NCI-H2227 treated with DMSO at 0.1 percent for 48 hours (cell line): ENCODE results near the gene P2RY6.

Experiments
- DNase-seq: peaks from one replicate; lab custom pipeline; 2025; lab: John Stamatoyannopoulos, UW

The P2RY6 gene

GRCh38 chr11:73334384-73335203 lies 62.5 kb downstream of the P2RY6 start:
- no peak for DNase-seq

GRCh38 chr11:73335204-73335923 lies 63.2 kb downstream of the P2RY6 start:
- DNase-seq: peak; percentile 78

GRCh38 chr11:73337846-73338245 lies 65.7 kb downstream of the P2RY6 start:
- no peak for DNase-seq

GRCh38 chr11:73338279-73338678 lies 66.1 kb downstream of the P2RY6 start:
- no peak for DNase-seq

- DNase-seq: no peak
Measured at GRCh38 chr11:73340164-73340563, 68.0 kb downstream of the P2RY6 start.

- DNase-seq: no peak
Measured at GRCh38 chr11:73342633-73343032, 70.5 kb downstream of the P2RY6 start.

GRCh38 chr11:73343076-73343873 lies 71.1 kb downstream of the P2RY6 start:
- no peak for DNase-seq

GRCh38 chr11:73344191-73344607 lies 72.1 kb downstream of the P2RY6 start:
- peak; percentile 30 for DNase-seq

- DNase-seq: no peak
Measured at GRCh38 chr11:73345481-73346160, 73.5 kb downstream of the P2RY6 start.

GRCh38 chr11:73346186-73346935 lies 74.2 kb downstream of the P2RY6 start:
- no peak for DNase-seq

GRCh38 chr11:73347067-73347466 lies 74.9 kb downstream of the P2RY6 start:
- no peak for DNase-seq
